NCI-H82 treated with DMSO at 0.1 percent for 48 hours (cell line): ENCODE results near the gene IFT27.

Experiments used
- DNase-seq: peaks from one replicate; lab custom pipeline; 2025; ENCODE audit not compliant: unreplicated experiment; lab: John Stamatoyannopoulos, UW

Gene IFT27

GRCh38 chr22:36797374-36797773 lies 21.5 kb upstream of the IFT27 start:
- DNase-seq, result no peak

GRCh38 chr22:36796552-36797175 lies 20.7 kb upstream of the IFT27 start:
- DNase-seq, result no peak

GRCh38 chr22:36795633-36796032 lies 19.7 kb upstream of the IFT27 start:
- DNase-seq, result no peak

GRCh38 chr22:36790648-36791047 lies 14.7 kb upstream of the IFT27 start:
- no peak for DNase-seq

- no peak for DNase-seq
Measured at GRCh38 chr22:36787204-36787988, 11.5 kb upstream of the IFT27 start.

GRCh38 chr22:36783743-36784142 lies 7.8 kb upstream of the IFT27 start:
- DNase-seq, result no peak

- no peak for DNase-seq
Measured at GRCh38 chr22:36781656-36782627, 6.0 kb upstream of the IFT27 start.

- DNase-seq, result no peak
Measured at GRCh38 chr22:36778020-36778419, 2.1 kb upstream of the IFT27 start.

GRCh38 chr22:36776722-36777121 lies 803 bp upstream of the IFT27 start:
- no peak for DNase-seq

GRCh38 chr22:36775586-36775963 lies 344 bp downstream of the IFT27 start:
- no peak for DNase-seq

GRCh38 chr22:36773935-36774334 lies 2.0 kb downstream of the IFT27 start:
- peak; percentile 9 for DNase-seq

GRCh38 chr22:36772451-36772850 lies 3.5 kb downstream of the IFT27 start:
- DNase-seq, result no peak

GRCh38 chr22:36771356-36772063 lies 4.4 kb downstream of the IFT27 start:
- no peak for DNase-seq

GRCh38 chr22:36770513-36771231 lies 5.2 kb downstream of the IFT27 start:
- no peak for DNase-seq

- DNase-seq, result no peak
Measured at GRCh38 chr22:36769541-36770512, 6.1 kb downstream of the IFT27 start.

- no peak for DNase-seq
Measured at GRCh38 chr22:36768616-36769015, 7.3 kb downstream of the IFT27 start.

GRCh38 chr22:36768141-36768540 lies 7.8 kb downstream of the IFT27 start:
- DNase-seq, result no peak

GRCh38 chr22:36767035-36767775 lies 8.7 kb downstream of the IFT27 start:
- no peak for DNase-seq
